HG03354 (cell line): ENCODE measurements around the gene SIK2.
"Not testable (repeated sequence)": the region's sequence is repeated elsewhere in the genome, so short reads cannot be mapped to it uniquely, and the experiment has no call there.

ENCODE experiments used
- ATAC-seq: cut with Tn5 transposase; IDR thresholded peaks from one replicate; pipeline ENCODE4 v1.9.1; 2021; ENCODE audit warnings: mild to moderate bottlenecking; ENCODE audit not compliant: unreplicated experiment, poor library complexity, severe bottlenecking

SIK2 gene

DNA sequence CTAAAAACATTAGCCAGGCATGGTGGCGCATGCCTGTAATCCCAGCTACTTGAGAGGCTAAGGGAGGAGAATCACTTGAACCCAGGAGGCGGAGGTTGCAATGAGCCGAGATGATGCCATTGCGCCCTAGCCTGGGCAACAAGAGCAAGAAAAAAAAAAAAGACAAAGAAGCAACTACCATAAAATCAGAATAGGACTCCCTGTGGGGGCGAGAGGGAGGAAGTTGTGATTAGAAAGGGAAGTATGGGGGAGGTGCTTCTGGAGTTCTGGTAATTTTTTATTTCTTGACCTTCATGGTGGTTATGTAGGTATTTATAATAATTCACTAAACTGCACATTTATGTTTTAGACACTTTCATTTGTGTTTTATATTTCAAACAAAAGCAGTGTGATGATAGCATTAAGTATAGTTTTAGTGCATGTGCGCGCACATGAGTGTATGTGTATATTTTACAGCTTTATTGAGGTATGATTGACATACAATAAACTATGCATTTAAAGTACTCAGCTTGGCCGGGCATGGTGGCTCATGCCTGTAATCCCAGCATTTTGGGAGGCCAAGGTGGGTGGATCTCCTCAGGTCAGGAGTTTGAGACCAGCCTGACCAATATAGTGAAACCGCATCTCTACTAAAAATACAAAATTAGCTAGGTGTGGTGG is 43.5 kb downstream of the SIK2 start:
- ATAC-seq, result no peak

DNA sequence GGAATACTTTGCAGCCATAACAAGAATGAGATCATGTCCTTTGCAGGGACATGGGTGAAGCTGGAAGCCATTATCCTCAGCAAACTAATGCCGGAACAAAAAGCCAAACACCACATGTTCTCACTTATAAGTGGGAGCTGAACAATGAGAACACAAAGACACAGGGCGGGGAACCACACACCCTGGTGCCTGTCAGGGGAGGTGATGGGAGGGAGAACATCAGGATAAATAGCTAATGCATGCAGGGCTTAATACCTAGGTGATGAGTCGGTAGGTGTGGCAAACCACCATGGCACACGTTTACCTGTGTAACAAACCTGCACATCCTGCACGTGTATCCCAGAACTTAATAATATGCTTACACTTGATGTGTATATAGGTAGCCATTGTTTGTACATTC is 49.1 kb downstream of the SIK2 start:
- not testable (repeated sequence) for ATAC-seq

DNA sequence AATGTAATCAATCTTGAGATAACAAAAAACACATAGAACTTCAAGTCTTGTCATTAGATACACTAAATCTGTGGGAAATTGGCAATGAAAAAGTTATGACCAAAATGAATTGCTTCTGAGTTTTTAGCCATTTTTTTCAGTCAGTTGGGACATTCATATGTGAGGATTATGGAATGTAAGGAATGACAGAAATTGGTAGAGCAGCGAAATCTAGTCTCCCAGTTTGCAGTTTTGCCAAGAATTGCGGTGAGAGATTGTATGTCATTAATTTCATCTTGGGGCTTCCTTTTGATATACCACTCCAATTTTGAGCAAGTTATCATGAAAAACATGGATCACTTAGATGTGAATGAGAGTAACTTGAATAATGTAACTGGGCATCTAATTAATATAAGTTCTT is 49.9 kb downstream of the SIK2 start:
- ATAC-seq, result no peak

DNA sequence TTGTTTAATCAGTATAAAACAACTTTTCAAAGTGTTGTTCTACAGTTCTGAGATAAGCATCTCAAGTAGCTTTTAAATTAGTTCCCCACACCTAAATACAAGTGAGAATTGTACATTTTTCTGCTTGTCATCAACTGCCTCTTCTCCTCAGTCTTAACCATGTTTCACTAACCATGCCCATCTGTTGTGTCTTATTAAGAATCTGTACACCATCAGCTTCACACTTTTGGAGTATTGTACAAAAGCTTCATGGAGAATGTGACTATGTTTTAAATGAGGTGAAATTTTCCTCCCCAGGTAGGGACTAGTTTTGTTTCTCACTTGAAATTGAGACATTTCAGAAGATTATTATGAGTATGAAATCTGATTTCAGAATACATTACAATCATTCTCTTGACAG is 52.4 kb downstream of the SIK2 start:
- no peak for ATAC-seq

DNA sequence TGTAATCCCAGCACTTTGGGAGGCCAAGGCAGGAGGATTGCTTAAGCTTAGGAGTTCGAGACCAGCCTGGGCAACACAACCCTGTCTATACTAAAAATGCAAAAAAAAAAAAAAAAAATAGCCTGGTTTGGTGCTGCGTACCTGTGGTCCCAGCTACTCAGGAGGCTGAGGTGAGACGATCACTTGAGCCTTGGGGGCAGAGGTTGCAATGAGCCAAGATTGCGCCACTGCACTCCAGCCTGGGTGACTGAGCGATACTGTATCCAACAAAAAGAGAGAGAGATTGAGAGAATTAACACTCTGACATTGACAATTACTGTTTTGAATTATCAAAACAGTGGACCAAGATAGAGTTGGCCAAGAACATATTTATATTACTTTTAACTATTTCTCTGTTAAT is 53.7 kb downstream of the SIK2 start:
- no peak for ATAC-seq

DNA sequence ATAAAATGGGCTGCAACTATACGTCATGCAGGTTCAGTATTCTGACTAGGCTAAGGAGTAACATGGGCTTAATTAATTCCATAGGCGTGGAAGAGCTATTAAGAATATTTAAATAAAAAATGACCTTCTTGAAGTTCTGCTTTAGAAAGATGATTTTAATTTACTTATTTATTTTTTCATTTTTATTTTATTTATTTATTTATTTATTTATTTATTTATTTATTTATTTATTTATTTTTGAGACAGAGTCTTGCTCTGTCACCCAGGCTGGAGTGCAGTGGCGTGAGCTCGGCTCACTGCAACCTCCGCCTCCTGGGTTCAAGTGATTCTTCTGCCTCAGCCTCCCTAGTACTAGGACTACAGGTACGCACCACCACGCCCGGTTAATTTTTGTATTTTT is 55.7 kb downstream of the SIK2 start:
- not testable (repeated sequence) for ATAC-seq

DNA sequence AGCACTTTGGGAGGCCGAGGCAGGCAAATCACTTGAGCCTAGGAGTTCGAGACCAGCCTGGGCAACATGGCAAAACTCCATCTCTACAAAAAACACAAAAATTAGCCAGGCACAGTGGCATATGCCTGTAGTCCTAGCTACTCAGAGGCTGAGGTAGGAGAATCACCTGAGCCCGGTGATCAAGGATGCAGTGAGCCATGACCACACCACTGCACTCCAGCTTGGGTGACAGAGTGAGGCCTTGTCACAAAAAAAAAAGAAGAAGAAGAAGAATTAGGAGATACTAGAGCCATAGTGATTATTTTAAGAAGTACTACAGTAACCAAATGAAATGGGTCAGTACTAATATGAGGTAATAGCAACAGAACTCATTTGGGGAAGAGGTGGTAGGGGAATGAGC is 56.2 kb downstream of the SIK2 start:
- not testable (repeated sequence) for ATAC-seq

DNA sequence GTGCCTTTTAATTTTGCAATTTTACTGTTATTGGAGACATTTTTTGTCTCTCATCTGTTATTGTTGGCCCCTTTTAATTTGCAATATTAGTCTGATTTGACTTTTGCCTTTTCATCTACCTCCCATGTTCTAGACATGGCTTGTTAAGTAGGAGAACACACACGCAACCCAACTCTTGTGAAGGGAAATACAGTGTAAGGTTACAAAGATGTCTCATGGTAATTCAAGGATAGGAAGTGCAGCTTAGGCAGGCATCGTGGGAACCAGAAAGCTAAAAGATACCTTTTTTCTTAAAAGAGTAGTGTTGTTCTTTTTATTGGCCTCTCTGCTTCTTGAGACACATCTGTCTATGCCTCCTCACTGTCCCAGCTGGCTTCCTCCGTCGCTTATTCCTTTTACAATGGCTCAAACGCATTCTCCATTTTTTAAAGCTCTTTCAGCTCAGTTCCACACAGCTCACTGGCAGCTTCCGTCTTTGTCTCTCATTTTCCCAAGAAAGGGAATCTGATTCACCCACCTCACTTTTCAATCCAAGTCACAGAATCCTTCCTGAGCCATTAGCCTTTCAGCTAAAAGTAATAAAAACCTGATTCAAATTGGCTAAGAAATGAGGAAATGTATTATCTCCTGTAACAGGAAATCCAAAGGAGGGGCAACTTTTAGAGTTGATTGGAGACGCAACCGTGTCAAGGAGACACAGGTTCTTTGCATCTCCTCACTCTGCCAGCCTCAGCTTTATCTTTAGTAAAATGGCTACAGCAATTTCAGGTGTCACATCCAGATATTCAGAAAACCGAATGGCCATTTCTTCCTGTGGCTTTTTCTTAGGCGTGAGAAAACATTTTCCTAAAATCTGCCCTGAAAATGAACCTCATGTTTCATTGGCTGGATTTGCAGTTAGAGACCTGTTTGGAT is 57.2 kb downstream of the SIK2 start:
- no peak for ATAC-seq

DNA sequence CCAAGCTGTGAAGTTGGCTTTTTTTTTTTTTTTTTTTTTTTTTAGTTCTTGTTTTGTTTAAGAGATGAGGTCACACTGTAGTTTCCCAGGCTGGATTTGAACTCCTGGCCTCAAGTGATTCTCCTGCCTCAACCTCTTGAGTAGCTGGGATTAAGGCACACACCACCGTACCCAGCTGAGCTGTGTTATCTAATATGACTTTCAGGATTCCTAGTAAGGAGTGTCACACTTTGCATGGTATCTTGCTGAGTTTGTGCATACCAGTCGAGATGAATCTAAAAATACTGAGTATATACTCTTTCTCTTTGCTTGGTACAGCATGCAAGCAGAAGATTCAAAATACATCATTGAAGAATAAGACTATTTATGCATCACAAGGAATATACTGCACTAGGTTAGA is 58.6 kb downstream of the SIK2 start:
- ATAC-seq, result no peak

DNA sequence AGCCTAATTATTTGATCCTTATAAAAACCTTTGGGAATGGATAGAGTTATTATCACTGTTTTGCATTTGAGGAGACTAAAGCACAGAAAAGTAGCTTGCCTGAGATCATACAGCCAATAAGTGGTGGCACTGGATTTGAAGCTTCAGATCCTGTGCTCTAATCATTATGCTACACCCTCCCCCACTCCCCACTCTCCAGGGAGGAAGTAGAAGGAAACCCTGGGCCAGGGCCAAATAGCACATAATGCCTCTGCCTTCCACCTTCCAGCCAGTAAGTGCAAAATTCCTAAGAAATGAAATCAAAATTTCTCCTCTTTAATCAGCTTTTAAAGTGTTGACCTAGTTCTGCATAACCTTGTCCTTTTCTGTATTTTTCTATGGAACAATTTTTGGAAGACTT is 61.6 kb downstream of the SIK2 start:
- ATAC-seq, result no peak

DNA sequence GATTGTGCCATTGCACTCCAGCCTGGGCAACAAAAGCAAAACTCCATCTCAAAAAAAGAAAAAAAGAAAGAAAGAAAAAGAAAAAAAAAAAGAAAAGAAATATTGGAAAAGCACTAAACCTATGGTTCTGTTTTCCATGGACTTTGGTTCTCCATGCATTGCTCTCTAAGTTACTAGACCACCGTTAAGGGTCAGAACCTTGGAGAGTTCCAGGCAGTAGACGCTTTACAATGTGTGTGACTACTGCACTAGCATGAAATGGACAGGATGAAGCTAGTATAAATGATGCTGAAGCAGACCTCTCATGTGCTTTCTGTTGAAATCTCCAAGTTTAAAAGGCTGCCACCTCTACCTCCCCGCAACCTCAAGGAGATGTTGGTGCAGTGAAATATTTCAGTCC is 63.5 kb downstream of the SIK2 start:
- no peak for ATAC-seq

DNA sequence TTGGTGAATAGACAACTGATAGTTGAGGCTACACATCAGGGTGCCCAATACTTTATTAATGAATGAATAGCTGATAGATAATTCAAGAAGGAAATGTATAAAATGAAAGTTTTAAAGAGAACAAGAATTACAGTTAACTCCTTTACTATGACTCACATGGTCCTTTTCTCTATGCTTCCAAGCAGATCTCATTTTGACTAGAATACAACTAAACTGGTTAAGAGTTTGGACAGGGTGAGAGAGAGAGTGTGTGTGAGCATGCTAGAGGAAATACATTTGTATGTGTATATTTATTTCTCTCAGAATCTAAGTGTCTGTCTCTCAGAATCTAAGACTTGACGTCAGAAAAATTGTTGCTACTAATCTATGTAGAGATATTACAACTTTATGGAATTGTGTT is 66.7 kb downstream of the SIK2 start:
- ATAC-seq, result no peak

DNA sequence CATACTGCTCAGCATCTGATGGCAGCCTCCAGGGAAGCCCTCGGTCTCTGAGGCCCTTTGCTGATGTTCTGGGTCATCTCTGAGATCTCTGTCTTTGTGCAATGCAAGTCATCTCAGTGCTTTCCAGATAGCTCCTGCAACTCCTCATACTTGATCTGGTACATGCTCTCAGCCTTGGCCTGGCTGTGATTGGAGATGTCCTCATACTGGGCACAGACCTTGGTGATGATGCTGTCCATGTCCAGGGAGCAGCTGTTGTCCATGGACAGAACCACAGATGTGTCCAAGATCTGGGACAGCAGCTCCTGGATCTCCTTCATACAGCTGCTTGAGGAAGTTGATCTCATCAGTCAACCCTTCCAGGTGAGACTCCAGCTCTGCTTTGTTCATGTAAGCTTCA is 69.1 kb downstream of the SIK2 start:
- no peak for ATAC-seq

DNA sequence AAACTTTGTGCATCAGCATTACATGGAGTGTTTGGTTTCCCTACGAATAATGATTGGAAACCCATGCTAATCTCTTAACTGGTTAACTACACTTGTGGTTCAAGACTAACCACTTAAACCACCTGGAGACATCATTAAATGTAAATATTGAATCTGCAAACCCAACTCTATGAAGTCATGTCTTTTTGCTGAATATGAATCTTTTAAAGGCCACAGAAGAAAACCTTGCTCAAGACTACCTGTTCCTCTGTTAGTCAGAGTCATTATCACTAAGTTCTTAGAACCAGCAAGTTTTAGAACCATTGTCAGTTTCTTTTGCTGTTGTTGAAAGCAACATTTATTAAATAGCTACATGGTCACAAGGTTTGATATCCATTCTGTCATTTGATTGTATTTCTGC is 70.7 kb downstream of the SIK2 start:
- no peak for ATAC-seq

DNA sequence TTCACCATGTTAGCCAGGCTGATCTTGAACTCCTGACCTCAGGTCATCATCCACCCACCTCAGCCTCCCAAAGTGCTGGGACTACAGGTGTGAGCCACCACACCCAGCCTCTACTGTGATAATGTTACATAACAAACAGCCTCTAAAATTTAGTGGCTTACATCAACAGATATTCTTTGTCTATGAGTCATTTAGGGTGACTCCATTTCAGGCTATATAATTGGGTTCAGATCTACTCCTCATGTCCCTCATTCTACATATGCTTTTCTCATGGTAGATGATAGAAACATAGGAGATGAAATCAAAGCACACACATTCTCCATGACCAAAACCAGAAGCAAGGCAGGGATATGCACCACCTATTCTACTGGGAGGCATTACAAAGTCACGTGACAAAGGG is 72.7 kb downstream of the SIK2 start:
- ATAC-seq, result no peak

DNA sequence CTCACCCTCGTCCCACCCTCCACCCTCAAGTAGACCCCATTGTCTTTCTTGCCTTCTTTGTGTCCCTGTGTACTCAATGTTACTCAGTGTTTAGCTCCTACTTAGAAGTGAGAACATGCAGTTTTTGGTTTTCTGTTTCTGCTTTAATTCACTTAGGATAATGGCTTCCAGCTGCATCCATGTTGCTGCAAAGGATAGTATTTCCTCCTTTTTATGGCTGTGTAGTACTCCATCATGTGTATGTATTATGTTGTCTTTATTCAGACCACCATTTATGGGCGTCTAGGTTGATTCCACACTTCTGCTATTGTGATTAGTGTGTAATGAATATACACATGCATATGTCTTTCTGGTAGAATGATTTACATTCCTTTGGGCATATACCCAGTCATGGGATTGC is 73.6 kb downstream of the SIK2 start:
- no peak for ATAC-seq

DNA sequence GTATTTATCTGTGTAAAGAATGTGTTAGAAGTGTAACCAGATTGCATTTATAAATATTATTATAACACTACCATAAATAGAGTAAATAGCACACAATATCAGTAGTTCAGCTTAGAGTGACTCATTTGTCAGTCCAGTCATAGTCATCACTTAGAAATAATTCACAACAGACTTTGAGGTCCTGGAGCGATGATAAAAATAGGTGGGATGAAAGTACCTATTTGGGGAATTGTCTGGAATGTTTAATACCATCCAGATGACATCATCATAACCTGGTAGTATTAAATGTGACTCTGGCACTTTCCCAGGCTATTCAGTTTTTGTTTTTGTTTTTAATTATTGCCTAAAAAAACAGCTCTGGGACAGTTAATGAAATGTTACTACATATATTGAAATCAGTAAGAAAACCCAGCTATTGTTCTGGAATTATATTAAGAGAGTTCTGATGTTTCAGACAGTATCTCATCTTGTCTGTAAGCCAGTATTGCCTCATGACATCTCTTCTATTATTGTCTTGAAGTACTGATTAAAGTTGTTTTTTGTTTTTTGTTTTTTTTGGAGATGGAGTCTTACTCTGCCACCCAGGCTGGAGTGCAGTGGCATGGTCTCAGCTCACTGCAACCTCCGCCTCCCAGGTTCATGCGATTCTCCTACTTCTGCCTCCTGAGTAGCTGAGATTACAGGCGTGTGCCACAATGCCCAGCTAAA is 74.8 kb downstream of the SIK2 start:
- ATAC-seq, result no peak

DNA sequence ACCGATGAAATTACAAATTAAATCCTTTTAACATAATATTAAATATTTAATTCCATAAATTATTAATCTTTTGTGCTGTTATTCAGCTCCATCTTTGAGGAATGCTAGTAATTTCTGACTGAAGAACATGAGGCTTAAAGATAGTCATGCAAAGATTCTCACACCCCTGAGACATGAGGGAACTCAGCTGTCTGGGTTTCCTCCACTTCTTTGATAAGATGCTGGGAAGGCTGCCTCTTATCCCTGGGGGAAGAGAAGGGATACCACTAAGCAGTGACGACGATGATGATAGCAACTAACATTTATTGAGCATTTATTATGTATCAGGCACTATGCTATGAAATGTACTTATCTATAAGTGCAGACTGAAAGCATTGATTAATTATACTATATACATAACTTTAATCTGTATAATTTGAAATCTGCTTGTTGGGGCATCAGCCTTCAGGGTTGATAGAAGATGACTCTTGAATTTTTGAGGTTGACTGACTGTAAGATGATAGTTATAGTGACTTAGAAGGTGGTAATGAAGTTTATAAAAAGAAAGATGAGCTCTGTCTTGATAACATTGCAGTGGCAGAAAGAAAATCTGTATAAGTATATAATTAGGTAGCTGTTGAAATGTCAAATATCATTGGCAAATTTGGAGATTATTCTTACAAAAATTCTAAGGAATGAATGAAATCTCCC is 78.4 kb downstream of the SIK2 start:
- ATAC-seq, result no peak

DNA sequence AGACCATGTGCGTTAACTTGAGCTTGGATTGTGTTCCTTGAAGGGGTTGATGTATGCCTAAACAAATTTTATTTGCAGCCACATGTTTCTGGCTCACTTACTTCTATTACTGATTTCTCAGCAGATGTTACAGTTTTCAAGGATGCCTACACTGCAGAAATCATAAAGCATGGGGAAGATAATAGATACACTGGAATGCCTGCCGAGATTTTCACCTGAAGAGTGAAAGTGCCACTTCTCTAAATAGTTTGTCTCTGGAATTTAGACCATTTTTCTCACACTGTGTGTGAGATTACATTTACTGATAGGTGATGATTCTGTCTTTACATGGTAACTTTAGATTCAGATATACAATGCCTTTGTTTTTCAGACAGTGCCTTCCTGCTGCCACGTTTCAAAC is 81.6 kb downstream of the SIK2 start:
- ATAC-seq, result no peak

DNA sequence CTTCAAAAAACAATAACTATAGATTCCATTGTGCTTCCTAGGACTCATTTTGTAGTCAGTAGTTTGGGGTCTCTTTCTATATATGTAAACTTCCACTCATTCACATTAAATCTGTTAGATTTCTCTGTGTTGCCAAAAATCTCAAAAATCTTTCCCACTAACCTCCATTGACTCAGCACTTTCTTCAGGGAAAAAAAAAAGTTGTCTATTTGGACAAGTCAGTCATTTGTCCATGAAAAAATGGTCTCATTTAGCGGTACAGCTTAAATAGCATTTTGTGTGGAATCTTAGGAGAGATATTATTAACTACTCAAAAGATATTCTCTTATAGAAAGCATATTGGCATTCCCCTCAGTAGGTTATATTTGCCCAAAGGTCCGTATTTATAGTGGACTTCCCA is 82.0 kb downstream of the SIK2 start:
- no peak for ATAC-seq
